Kidney (tissue), 14 donors: ENCODE results near the gene MPZL1. TPM values are rescaled to one million over a fixed set of nuclear protein-coding genes. Genes with fewer than 3 reads are reported as not detected.

Source experiments
- DNase-seq, 5 donors: peaks; one replicate each; pipeline ENCODE4 v3.0.0-alpha.2; 2013 to 2020
- FAIRE-seq: peaks from 2 replicates; lab custom pipeline; 2012; peaks lifted over from hg19 to GRCh38; lab: Jason Lieb, UNC
- H3K27ac ChIP-seq, 2 donors: one replicate each; pipeline ENCODE4 v1.7.0; 2013; ENCODE audit warnings: low read depth in 2 of 2, low read length in 2 of 2, inconsistent platforms in 1 of 2
- H3K27me3 ChIP-seq: one replicate; pipeline ENCODE4 v1.7.1; 2013; ENCODE audit warnings: low read length, inconsistent platforms; ENCODE audit not compliant: control insufficient read depth, insufficient read depth
- H3K36me3 ChIP-seq, 3 donors: one replicate each; pipeline versions ENCODE4 v1.7.0 to v1.7.1; 2013; ENCODE audit warnings: low read length in 3 of 3, control low read depth in 1 of 3, inconsistent platforms in 1 of 3; ENCODE audit not compliant: insufficient read depth in 3 of 3, control insufficient read depth in 2 of 3
- H3K4me1 ChIP-seq, 3 donors: one replicate each; pipeline versions ENCODE4 v1.7.0 to v1.7.1; 2013; ENCODE audit warnings: low read length in 3 of 3, inconsistent platforms in 1 of 3, low read depth in 1 of 3; ENCODE audit not compliant: control insufficient read depth in 2 of 3, insufficient read depth in 2 of 3
- H3K4me3 ChIP-seq, 3 donors: one replicate each; pipeline versions ENCODE4 v1.7.0 to v1.8.1; 2013; ENCODE audit warnings: low read length in 3 of 3, control low read depth in 1 of 3, inconsistent platforms in 1 of 3
- H3K9ac ChIP-seq, 3 donors: one replicate each; pipeline versions ENCODE4 v1.7.0 to v1.7.1; 2013; ENCODE audit warnings: low read length in 3 of 3, control low read depth in 1 of 3, inconsistent platforms in 1 of 3
- H3K9me3 ChIP-seq, 3 donors: one replicate each; pipeline versions ENCODE4 v1.7.0 to v1.7.1; 2013; ENCODE audit warnings: low read length in 3 of 3, control low read depth in 1 of 3, inconsistent platforms in 1 of 3; ENCODE audit not compliant: control insufficient read depth in 2 of 3, insufficient read depth in 1 of 3
- intact Hi-C: fragments of 100-400 bp; cut with DNase I; formaldehyde crosslinking; loops from one replicate; pipeline ENCODE4 v1.11.1; 2022
- polyA plus RNA-seq: library from polyadenylated mRNA; stranded (reverse); fragments of 350-450 nt; fragmentation: Illumina TruSeq; extraction: RNeasy Lipid Tissue Mini Kit (QIAGEN cat#74804); gene quantifications from one replicate; pipeline ENCODE4 v1.2.3, GENCODE V29; 2014; ENCODE audit warnings: low read depth, low replicate concordance; ENCODE audit not compliant: insufficient read depth
- total RNA-seq: library from RNA; stranded (reverse); fragmentation: NEBNext Ultra II Directional; extraction: Animal tissue kit (Norgen Biotek cat#: 25700); gene quantifications from one replicate; pipeline ENCODE4 v1.2.1, GENCODE V29; 2021
- TF ChIP-seq, protein P1 (sequence below): IDR thresholded peaks from 3 replicates; pipeline ENCODE4 v1.5.1; 2012; ENCODE audit warnings: mild to moderate bottlenecking, moderate library complexity, borderline replicate concordance; ENCODE audit not compliant: insufficient read depth; ENCODE audit errors: extremely low read depth
- donor health status: control.
- donor health status: control.
- donor health status: control.
- donor health status: control.
- donor health status: control.
- donor health status: DM: yes; HTN: yes; CAD: no.
- donor health status: Normal renal cell carcinoma (clear cell type).

Gene MPZL1
- total and polyA plus RNA-seq, 2 donors from 2014 or later = 42.1 to 98.3 TPM

GRCh38 chr1:167726008-167726407, 4.2 kb downstream of the MPZL1 start:
- H3K4me1 ChIP-seq = peaks cover 0 to 12% (median 7%) of the 10 kb centered on the region in 3 donors
- no peak overlapping the region for H3K4me3 ChIP-seq
- no peak overlapping the region for H3K9ac ChIP-seq
- TF ChIP-seq, protein P1, sequence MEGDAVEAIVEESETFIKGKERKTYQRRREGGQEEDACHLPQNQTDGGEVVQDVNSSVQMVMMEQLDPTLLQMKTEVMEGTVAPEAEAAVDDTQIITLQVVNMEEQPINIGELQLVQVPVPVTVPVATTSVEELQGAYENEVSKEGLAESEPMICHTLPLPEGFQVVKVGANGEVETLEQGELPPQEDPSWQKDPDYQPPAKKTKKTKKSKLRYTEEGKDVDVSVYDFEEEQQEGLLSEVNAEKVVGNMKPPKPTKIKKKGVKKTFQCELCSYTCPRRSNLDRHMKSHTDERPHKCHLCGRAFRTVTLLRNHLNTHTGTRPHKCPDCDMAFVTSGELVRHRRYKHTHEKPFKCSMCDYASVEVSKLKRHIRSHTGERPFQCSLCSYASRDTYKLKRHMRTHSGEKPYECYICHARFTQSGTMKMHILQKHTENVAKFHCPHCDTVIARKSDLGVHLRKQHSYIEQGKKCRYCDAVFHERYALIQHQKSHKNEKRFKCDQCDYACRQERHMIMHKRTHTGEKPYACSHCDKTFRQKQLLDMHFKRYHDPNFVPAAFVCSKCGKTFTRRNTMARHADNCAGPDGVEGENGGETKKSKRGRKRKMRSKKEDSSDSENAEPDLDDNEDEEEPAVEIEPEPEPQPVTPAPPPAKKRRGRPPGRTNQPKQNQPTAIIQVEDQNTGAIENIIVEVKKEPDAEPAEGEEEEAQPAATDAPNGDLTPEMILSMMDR = no peak
- intact Hi-C loops = no loop called here
- DNase-seq = no peak
- no peak overlapping the region for H3K27ac ChIP-seq
- no peak for FAIRE-seq
- no peaks in the 10 kb centered on the region for H3K27me3 ChIP-seq
- H3K9me3 ChIP-seq = no peaks in the 10 kb centered on the region
- H3K36me3 ChIP-seq = no peaks in the 10 kb centered on the region

DNA sequence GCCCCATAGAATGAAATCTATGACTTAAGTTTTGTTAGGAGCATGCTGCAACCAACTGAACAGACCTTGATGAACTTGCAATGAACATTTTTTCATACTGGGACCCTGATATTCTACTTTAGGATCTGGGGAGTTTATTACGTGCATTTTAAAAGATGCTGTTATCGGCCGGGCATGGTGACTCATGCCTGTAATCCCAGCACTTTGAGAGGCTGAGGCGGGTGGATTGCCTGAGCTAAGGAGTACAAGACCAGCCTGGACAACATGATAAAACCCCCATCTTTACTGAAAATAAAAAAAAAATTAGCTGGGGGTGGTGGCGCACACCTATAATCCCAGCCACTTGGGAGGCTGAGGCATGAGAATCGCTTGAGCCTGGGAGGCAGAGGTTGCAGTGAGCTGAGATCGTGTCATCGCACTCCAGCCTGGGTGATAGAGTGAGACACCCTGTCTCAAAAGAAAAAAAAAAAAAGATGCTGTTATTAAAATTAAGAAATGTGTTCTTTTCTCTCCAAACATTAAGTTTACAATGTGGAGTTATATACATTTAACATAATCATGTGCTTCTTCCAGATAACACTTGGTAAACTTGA, 7.1 kb downstream of the MPZL1 start:
- Histone ChIP-seq H3K9me3 (no peaks in the 10 kb centered on the region), H3K4me1 (peaks cover 0 to 7% (median 4%) of the 10 kb centered on the region in 3 donors), H3K4me3 (no peak overlapping the region), H3K36me3 (no peaks in the 10 kb centered on the region), H3K9ac (no peak overlapping the region), H3K27me3 (no peaks in the 10 kb centered on the region), H3K27ac (no peak overlapping the region)
- DNase-seq = no peak
- intact Hi-C loops = no loop called here
- FAIRE-seq = no peak
- TF ChIP-seq, protein P1 = no peak

DNA sequence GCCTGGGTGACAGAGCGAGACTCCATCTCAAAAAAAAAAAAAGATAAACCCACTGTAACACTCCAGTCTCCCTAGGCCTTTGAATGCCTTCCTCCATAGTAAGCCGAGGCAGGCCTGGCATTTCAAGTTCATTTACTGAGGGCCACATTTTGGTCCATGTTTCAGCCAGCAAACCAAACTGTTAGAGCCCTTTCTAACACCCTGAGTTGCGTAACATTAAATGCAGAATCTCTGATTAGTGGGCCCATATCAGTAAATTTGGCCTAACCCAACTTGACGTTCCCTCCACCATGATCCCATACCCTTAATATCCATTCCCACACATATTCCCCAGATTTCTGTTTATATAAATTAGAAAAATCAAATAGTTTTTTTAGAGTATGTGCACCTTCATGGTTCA, 12.4 kb downstream of the MPZL1 start:
- H3K4me3 ChIP-seq = no peak overlapping the region
- TF ChIP-seq, protein P1 = no peak
- FAIRE-seq (no peak), DNase-seq (no peak)
- intact Hi-C loops = no loop called here
- no peak overlapping the region for H3K9ac ChIP-seq
- peaks cover 0 to 5% (median 0%) of the 10 kb centered on the region in 3 donors for H3K4me1 ChIP-seq
- H3K9me3 ChIP-seq = no peaks in the 10 kb centered on the region
- no peaks in the 10 kb centered on the region for H3K36me3 ChIP-seq
- no peaks in the 10 kb centered on the region for H3K27me3 ChIP-seq
- H3K27ac ChIP-seq = no peak overlapping the region

DNA sequence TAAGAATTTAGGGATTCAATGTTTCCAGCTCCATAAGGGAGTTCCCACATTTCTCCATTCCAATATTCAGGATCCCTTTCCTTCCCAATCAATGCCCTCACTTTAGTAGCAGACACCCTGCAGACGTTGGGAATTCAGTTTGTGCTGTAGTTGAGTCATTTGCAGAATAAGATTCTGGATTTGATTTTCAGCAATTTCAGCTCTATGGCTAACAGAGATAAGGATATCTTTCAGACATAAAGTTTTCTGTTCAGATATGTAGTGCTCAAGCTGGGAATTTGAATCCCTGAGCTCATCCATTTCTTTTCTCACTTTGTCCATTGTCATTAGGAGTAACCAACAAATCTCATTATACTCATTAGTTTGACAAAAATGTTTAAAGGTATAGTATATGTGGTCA, 13.1 kb downstream of the MPZL1 start:
- TF ChIP-seq, protein P1 = no peak

More for the DNA sequence above, 13.1 kb downstream of the MPZL1 start:
- Histone ChIP-seq H3K9me3 (no peaks in the 10 kb centered on the region), H3K27me3 (no peaks in the 10 kb centered on the region), H3K36me3 (no peaks in the 10 kb centered on the region), H3K9ac (no peak overlapping the region), H3K27ac (no peak overlapping the region), H3K4me3 (no peak overlapping the region), H3K4me1 (peaks cover 0 to 5% (median 0%) of the 10 kb centered on the region in 3 donors)
- FAIRE-seq = no peak
- intact Hi-C loops = no loop called here
- no peak for DNase-seq
